ENCODE data around the gene NMRAL1.
A peak's percentile ranks its signal among the peaks of the same experiment; 100 is the strongest.

DNA sequence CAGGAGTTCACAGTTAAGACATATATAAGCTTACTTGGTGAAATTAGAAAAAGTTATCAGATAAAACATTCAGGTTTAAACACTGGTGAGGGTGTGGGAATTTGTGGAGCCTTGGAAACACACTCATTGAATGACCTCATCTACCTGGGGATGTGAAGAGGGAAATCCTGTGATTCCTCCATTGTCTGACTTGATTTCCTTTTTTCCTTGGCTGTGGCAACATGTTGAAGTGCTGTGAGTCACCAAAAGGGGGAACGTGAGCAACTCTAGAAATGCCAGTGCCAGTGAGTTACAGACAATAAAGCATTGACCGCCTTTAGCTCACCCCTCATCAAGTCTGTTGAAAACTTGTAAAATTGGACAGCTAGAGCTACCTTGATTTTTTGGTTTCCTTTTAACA lies 3.5 kb upstream of the NMRAL1 start:
- no peak for TF ChIP-seq CBFB (IDR thresholded peaks at IDR 0.05; ENCODE audit: low read depth)
- no peak for TF ChIP-seq RAD21 (IDR thresholded peaks at IDR 0.05; ENCODE audit: insufficient read depth, low read depth, low read length)
- TF ChIP-seq NR2C2 (IDR thresholded peaks at IDR 0.05; ENCODE audit: borderline replicate concordance, control insufficient read depth, insufficient read length, low read depth), result no peak
- TF ChIP-seq, protein P1, sequence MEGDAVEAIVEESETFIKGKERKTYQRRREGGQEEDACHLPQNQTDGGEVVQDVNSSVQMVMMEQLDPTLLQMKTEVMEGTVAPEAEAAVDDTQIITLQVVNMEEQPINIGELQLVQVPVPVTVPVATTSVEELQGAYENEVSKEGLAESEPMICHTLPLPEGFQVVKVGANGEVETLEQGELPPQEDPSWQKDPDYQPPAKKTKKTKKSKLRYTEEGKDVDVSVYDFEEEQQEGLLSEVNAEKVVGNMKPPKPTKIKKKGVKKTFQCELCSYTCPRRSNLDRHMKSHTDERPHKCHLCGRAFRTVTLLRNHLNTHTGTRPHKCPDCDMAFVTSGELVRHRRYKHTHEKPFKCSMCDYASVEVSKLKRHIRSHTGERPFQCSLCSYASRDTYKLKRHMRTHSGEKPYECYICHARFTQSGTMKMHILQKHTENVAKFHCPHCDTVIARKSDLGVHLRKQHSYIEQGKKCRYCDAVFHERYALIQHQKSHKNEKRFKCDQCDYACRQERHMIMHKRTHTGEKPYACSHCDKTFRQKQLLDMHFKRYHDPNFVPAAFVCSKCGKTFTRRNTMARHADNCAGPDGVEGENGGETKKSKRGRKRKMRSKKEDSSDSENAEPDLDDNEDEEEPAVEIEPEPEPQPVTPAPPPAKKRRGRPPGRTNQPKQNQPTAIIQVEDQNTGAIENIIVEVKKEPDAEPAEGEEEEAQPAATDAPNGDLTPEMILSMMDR (IDR thresholded peaks at IDR 0.05 in 2 of 3, conservative IDR thresholded peaks at IDR 0.05 in 1 of 3; ENCODE audit: control insufficient read depth in 2 of 3, extremely low read depth in 1 of 3, insufficient read depth in 1 of 3, low read depth in 3 of 3, low read length in 3 of 3), result peak in 1 of 3 experiments; percentile 16; a peak in 1 of 6 replicates
- TF ChIP-seq, protein P2, sequence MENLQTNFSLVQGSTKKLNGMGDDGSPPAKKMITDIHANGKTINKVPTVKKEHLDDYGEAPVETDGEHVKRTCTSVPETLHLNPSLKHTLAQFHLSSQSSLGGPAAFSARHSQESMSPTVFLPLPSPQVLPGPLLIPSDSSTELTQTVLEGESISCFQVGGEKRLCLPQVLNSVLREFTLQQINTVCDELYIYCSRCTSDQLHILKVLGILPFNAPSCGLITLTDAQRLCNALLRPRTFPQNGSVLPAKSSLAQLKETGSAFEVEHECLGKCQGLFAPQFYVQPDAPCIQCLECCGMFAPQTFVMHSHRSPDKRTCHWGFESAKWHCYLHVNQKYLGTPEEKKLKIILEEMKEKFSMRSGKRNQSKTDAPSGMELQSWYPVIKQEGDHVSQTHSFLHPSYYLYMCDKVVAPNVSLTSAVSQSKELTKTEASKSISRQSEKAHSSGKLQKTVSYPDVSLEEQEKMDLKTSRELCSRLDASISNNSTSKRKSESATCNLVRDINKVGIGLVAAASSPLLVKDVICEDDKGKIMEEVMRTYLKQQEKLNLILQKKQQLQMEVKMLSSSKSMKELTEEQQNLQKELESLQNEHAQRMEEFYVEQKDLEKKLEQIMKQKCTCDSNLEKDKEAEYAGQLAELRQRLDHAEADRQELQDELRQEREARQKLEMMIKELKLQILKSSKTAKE (IDR thresholded peaks at IDR 0.05; ENCODE audit: low read depth, poor library complexity, severe bottlenecking), result no peak

Data from GM12878 (cell line).